ENCODE data around the gene EMCN.

GRCh38 chr4:100510551-100510950, 7.3 kb downstream of the EMCN start:
- TF ChIP-seq YY1 (IDR thresholded peaks at IDR 0.05; ENCODE audit: insufficient read depth, insufficient read length) (no peak), ZNF274 (IDR thresholded peaks at IDR 0.05; ENCODE audit: low read depth, low read length) (no peak), SUZ12 (IDR thresholded peaks at IDR 0.05; ENCODE audit: extremely low read depth, insufficient read depth, insufficient read length) (no peak)

Data from NT2/D1 (cell line).